GM10248 (cell line): Measurements from ENCODE around the gene SART3.

ENCODE experiments used
- CTCF ChIA-PET: fragments of 300-600 bp; sonication (Branson Sonifier 250); formaldehyde crosslinking; extraction: SDS; loops from one replicate; lab custom pipeline; 2021; ENCODE audit warnings: antibody characterized with exemption; lab: Yijun Ruan, JAX
- POLR2A ChIA-PET: fragments of 350-650 bp; sonication (Branson Sonifier 250); formaldehyde crosslinking; extraction: SDS; loops from one replicate; lab custom pipeline; 2020; ENCODE audit warnings: antibody characterized with exemption; lab: Yijun Ruan, JAX
- DNase-seq: peaks from one replicate; pipeline ENCODE4 v3.0.0; 2012; ENCODE audit errors: extremely low spot score
- CTCF ChIP-seq: IDR thresholded peaks from 2 replicates; pipeline ENCODE4 v1.5.1; 2012; ENCODE audit warnings: mild to moderate bottlenecking, low read depth; ENCODE audit errors: extremely low read depth, missing control alignments, control extremely low read depth

The SART3 gene

GRCh38 chr12:108596854-108597558 lies 36.0 kb upstream of the SART3 start:
- POLR2A ChIA-PET, result no interaction called here
- CTCF ChIA-PET, result interaction anchor here (1.8 to 2.4 kb wide), 2 partner anchors 15 to 21 kb away, joined by 6 to 9 read pairs; no protein-coding TSS in a partner anchor
- TF ChIP-seq CTCF, result no peak
- no peak for DNase-seq

- POLR2A ChIA-PET, result no interaction called here
- no peak for TF ChIP-seq CTCF
- no peak for DNase-seq
- CTCF ChIA-PET, result interaction anchor here (0.9 to 2.4 kb wide), 4 partner anchors 16 to 31 kb away, joined by 3 to 9 read pairs (median 4); no protein-coding TSS in a partner anchor
These were observed 35.0 kb upstream of the SART3 start for GRCh38 chr12:108595711-108596647.

GRCh38 chr12:108594960-108595710 lies 34.2 kb upstream of the SART3 start:
- TF ChIP-seq CTCF, result no peak
- ChIA-PET POLR2A (no interaction called here), CTCF (interaction anchor here (0.9 to 2.4 kb wide), 7 partner anchors 17 to 31 kb away, joined by 3 to 9 read pairs (median 5); no protein-coding TSS in a partner anchor)
- DNase-seq, result no peak

- TF ChIP-seq CTCF, result no peak
- ChIA-PET POLR2A (no interaction called here), CTCF (interaction anchor here (0.9 to 2.4 kb wide), 5 partner anchors 18 to 26 kb away, joined by 5 to 7 read pairs (median 5); no protein-coding TSS in a partner anchor)
- DNase-seq, result no peak
These were observed 33.4 kb upstream of the SART3 start for GRCh38 chr12:108594323-108594903.

GRCh38 chr12:108592033-108592909 lies 31.3 kb upstream of the SART3 start:
- no peak for DNase-seq
- ChIA-PET POLR2A (no interaction called here), CTCF (interaction anchor here (1.7 kb wide), 1 partner anchor 26 kb away, joined by 5 read pairs; no protein-coding TSS in a partner anchor)
- no peak for TF ChIP-seq CTCF
